ENCODE measurements around the gene SARDH. TPM values are rescaled to one million over a fixed set of nuclear protein-coding genes. Genes with fewer than 3 reads are reported as not detected.
A peak's percentile ranks its signal among the peaks of the same experiment; 100 is the strongest.

The SARDH gene
- total RNA-seq, 4 donors from 2014 or later, result 0.62 to 2.3 (median 1.2) TPM; not detected in 1

- Histone ChIP-seq H3K27ac (no peak overlapping the region), H3K36me3 (no peaks in the 10 kb centered on the region), H3K9me3 (no peaks in the 10 kb centered on the region), H3K27me3 (peaks cover 14% of the 10 kb centered on the region), H3K4me3 (no peak overlapping the region), H3K4me1 (no peaks in the 10 kb centered on the region)
- no peak for ATAC-seq
- 67 to 80% methylated on average over 1 to 3 of the region's 18 CpGs for WGBS, 2 donors (ENCODE audit: low coverage in 1 of 2)
- no peak for TF ChIP-seq POLR2AphosphoS5 (IDR thresholded peaks at IDR 0.05)
- TF ChIP-seq CTCF (IDR thresholded peaks at IDR 0.05), result no peak
- TF ChIP-seq POLR2A (IDR thresholded peaks at IDR 0.05), result no peak
- TF ChIP-seq EP300 (IDR thresholded peaks at IDR 0.05), result no peak
Observed at GRCh38 chr9:133727876-133728441, 10.2 kb downstream of the SARDH start.

DNA sequence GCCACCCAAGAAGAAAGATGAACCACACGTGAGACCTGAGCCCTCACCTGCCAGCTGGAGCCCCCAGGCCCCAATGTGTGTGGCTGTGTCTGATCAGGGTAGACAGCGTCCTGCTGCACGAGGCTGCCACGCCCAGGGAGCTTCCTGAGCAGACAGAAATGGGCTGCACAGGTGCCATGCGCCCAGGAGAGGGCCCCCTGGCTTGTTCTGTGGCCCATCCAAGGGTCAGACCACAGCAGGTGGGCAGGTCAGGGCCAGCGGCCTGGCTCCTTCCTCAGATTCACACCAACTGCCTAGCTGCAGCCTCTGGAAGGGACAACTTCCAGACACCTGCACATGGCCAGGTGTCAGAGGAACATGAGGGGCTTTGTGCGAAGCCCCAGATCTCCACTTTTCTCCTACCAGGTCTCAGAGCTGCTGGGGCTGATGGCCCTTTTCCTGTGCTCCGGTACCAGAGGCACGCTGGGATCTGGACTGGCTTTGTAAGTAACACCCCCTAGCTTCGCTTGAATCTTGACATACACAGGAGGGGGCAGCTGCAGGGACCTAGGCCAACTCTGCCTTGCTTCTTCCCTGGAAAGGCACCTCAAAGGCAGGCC lies 10.8 kb downstream of the SARDH start:
- Histone ChIP-seq H3K27me3 (peaks cover 14% of the 10 kb centered on the region), H3K27ac (no peak overlapping the region), H3K4me3 (no peak overlapping the region), H3K36me3 (no peaks in the 10 kb centered on the region), H3K9me3 (no peaks in the 10 kb centered on the region), H3K4me1 (no peaks in the 10 kb centered on the region)
- TF ChIP-seq CTCF (IDR thresholded peaks at IDR 0.05), result no peak
- TF ChIP-seq POLR2AphosphoS5 (IDR thresholded peaks at IDR 0.05), result no peak
- no peak for TF ChIP-seq EP300 (IDR thresholded peaks at IDR 0.05)
- TF ChIP-seq POLR2A (IDR thresholded peaks at IDR 0.05), result no peak
- 75 to 83% methylated on average over 1 to 3 of the region's 10 CpGs for WGBS, 2 donors (ENCODE audit: low coverage in 1 of 2)
- ATAC-seq, result no peak

DNA sequence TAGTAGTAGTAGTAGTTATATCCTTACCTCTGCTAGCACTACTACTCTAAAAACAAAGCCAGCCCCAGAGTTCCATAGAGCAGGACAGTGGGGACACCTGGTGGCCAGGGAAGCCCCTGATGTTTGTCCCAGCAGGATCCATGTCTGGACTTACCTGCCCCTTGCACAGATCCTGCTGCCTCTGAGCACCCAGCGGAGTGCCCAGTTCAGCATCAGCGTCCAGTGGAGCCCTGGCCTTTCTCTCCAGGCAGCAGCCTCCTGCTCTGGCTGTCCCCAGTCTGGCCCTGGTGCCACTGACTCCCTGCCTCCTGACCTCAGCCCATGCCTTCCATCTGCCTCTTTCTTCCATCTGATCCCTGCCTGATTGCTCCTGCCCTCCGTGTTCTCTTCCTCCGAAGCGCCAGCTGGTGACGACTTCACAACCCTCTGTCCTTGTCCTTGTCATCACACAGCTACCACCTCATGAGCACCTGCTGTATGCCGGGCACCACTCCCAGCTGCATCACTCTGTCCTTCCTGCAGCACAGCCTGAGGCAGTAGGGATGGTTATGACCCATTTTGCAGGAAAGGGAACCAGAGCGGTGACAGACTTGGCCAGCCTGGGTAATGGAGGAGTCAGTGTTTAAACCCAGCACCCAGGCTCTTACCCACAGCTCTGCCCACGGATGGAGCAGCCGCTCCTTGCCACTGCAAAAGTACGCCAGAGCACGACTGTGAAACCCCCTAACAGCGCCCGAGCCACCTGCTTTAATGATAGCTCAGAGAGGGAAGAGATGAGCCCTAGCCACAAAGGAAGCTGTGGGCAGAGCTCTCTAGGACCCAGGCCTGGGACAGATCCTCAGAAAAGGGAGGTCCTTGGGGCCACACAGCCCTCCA lies 11.5 kb downstream of the SARDH start:
- H3K27ac ChIP-seq, result no peak overlapping the region
- no peaks in the 10 kb centered on the region for H3K36me3 ChIP-seq
- 60% methylated on average over 5 of the region's 14 CpGs; no CpG with 5 or more reads in 1 of the 2 donors for WGBS, 2 donors (ENCODE audit: low coverage in 1 of 2)
- no peaks in the 10 kb centered on the region for H3K9me3 ChIP-seq
- TF ChIP-seq CTCF (IDR thresholded peaks at IDR 0.05) (peak in 3 of 4 experiments; percentile 36 to 53 (median 45)), POLR2AphosphoS5 (IDR thresholded peaks at IDR 0.05) (no peak)
- no peaks in the 10 kb centered on the region for H3K4me1 ChIP-seq
- ATAC-seq, result no peak
- H3K4me3 ChIP-seq, result no peak overlapping the region
- H3K27me3 ChIP-seq, result peaks cover 14% of the 10 kb centered on the region

DNA sequence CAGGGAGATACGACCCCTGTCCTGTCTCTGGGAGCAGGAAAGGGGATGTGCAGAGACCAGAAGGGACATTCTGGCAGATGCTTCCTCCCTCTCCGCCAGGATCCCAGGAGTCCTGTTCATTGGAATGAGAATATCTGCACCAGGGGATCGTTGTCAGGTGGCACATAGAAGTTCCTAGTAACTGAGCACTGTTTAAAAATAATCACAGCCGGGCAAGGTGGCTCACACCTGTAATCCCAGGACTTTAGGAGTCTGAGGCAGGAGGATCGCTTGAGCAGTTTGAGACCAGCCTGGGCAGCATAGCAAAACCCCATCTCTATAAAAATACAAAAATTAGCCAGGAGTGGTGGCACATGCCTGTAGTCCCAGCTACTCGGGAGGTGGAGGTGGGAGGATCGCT lies 12.3 kb downstream of the SARDH start:
- 56 to 93% methylated on average over 1 to 3 of the region's 7 CpGs for whole genome bisulfite sequencing, 2 donors (ENCODE audit: low coverage in 1 of 2)
- H3K27ac ChIP-seq, result no peak overlapping the region

DNA sequence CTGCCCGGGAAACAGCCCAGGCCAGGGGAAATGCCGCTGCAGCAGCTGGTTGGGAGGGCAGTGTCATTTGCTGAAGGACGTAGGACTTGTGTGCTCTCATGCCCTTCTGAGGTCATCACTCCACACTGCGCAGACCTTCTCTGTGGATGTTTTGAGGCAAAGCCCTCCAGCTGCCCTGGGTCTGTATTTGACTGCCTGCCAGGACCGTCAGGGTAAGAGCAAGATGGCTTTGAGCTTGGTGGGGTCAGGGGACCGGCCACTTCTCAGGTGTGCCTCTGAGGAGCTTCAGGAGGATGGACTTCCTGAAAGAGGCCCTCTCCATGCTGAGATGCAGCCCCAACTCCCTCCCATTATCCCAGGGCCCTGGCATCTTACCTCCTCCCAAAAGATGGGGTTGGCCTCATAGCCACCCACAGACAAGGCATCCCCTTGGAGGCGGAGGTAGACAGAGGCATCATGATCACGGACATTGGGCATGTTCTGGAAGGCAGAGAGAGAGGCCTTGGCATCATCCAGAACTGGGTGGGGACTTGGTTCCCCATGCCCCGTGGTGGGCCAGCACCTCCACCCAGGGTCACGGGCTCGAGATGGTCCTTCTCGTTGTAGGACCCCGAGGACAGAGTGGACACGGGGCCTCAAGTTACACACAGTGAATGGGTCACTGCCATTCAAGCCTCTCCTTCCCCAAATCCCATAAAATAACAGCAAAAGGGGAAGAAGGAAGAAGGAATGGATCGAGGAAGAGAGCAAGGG lies 19.4 kb downstream of the SARDH start:
- ATAC-seq, result no peak

More for the DNA sequence above, 12.3 kb downstream of the SARDH start:
- Histone ChIP-seq H3K4me3 (no peak overlapping the region), H3K9me3 (no peaks in the 10 kb centered on the region), H3K36me3 (no peaks in the 10 kb centered on the region), H3K27me3 (peaks cover 14% of the 10 kb centered on the region), H3K4me1 (no peaks in the 10 kb centered on the region)
- TF ChIP-seq POLR2AphosphoS5 (IDR thresholded peaks at IDR 0.05), result no peak
- ATAC-seq, result no peak

More for the DNA sequence above, 19.4 kb downstream of the SARDH start:
- TF ChIP-seq POLR2AphosphoS5 (IDR thresholded peaks at IDR 0.05) (no peak), CTCF (IDR thresholded peaks at IDR 0.05) (no peak), POLR2A (IDR thresholded peaks at IDR 0.05) (no peak), EP300 (IDR thresholded peaks at IDR 0.05) (no peak)
- no peaks in the 10 kb centered on the region for H3K36me3 ChIP-seq
- H3K9me3 ChIP-seq, result no peaks in the 10 kb centered on the region
- WGBS, 2 donors (ENCODE audit: low coverage in 1 of 2), result 92% methylated on average over 4 of the region's 15 CpGs; no CpG with 5 or more reads in 1 of the 2 donors
- H3K4me3 ChIP-seq, result no peak overlapping the region
- H3K4me1 ChIP-seq, result peaks cover 0 to 17% (median 0%) of the 10 kb centered on the region in 3 donors
- H3K27me3 ChIP-seq, result peaks cover 16% of the 10 kb centered on the region
- no peak overlapping the region for H3K27ac ChIP-seq
